ENCODE measurements around the gene ANAPC1. TPM values are rescaled to one million over a fixed set of nuclear protein-coding genes. Genes with fewer than 3 reads are reported as not detected.

Gene ANAPC1
- total RNA-seq, 2 experiments from 2014 or later, result 34.0 to 39.5 TPM

DNA sequence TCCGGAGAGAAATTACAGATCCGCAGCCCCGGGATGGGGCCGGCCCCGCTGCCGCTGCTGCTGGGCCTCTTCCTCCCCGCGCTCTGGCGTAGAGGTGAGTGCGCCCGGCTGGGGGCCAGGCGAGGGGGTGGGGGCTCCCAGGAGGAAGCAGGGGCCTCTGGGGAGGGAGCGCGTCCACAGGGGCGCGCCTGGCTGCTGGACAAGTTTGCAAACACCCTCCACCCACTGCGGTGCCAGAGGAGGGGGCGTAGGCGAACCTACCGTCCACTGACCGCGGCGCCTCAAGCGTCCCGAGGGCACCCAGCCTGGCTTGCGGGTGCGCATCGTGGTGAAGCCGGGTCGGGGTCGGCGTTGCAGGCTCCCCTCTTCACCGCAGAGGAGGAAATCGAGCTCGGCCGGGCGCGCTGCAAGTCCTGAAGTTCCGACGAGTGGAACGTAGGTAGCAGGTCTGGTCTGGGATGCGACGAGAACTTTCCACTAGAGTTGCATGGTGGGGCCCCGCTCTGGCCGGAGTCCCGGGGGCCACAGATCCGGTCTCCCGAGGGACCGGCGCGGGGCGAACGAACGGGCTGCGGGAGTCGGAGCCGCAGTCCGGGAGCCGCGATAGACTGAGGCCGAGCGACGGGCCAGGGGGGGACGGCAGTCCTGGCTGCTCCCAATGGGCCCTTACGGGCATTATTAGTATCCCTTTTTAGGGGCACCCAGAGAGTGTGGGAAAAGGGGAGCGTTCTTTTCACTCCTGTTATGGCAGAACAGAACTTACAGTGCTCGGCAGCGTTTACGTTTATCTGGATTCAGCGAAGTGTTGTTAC, 14.9 kb upstream of the ANAPC1 start:
- Histone ChIP-seq H3K4me3 (ENCODE audit: low read length) (peak overlapping the region; percentile 63), H3K9me3 (ENCODE audit: control insufficient read depth in 1 of 2, insufficient read depth in 1 of 2, low read length in 2 of 2) (peaks cover 0 to 5% of the 10 kb centered on the region in 2 experiments), H3K27me3 (ENCODE audit: control insufficient read depth in 1 of 2, insufficient read depth in 2 of 2, low read length in 2 of 2) (peaks cover 7 to 11% of the 10 kb centered on the region in 2 experiments), H3K4me1 (ENCODE audit: insufficient read depth, low read length) (peaks cover 23% of the 10 kb centered on the region), H3K36me3 (ENCODE audit: insufficient read depth, low read length) (no peaks in the 10 kb centered on the region), H3K27ac (ENCODE audit: low read depth in 1 of 2, low read length in 2 of 2) (no peak overlapping the region)
- Mint-ChIP-seq H3K27me3 (no peaks in the 10 kb centered on the region), H3K27ac (no peak overlapping the region), H3K4me3 (peak overlapping the region; percentile 86), H3K9me3 (no peaks in the 10 kb centered on the region), H3K36me3 (ENCODE audit: low read depth) (no peaks in the 10 kb centered on the region), H3K4me1 (ENCODE audit: low read depth) (peaks cover 23% of the 10 kb centered on the region)
- peak in 8 of 14 experiments; percentile 5 to 45 (median 18) for DNase-seq
- TF ChIP-seq, protein P1, sequence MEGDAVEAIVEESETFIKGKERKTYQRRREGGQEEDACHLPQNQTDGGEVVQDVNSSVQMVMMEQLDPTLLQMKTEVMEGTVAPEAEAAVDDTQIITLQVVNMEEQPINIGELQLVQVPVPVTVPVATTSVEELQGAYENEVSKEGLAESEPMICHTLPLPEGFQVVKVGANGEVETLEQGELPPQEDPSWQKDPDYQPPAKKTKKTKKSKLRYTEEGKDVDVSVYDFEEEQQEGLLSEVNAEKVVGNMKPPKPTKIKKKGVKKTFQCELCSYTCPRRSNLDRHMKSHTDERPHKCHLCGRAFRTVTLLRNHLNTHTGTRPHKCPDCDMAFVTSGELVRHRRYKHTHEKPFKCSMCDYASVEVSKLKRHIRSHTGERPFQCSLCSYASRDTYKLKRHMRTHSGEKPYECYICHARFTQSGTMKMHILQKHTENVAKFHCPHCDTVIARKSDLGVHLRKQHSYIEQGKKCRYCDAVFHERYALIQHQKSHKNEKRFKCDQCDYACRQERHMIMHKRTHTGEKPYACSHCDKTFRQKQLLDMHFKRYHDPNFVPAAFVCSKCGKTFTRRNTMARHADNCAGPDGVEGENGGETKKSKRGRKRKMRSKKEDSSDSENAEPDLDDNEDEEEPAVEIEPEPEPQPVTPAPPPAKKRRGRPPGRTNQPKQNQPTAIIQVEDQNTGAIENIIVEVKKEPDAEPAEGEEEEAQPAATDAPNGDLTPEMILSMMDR (IDR thresholded peaks at IDR 0.05), result no peak
- ChIA-PET POLR2A (interaction anchor here (1.3 kb wide), 1 partner anchor 11 kb away, joined by 4 read pairs; no protein-coding TSS in a partner anchor), CTCF (interaction anchor here (1.4 kb wide), 1 partner anchor 11 kb away, joined by 3 read pairs; no protein-coding TSS in a partner anchor)
- intact Hi-C loops (cut with DNase I, micrococcal nuclease), result no loop called here
- peak; percentile 30 for ATAC-seq (ENCODE audit: poor library complexity)

- ATAC-seq (ENCODE audit: poor library complexity) (peak; percentile 84), DNase-seq (peak in 13 of 14 experiments; percentile 22 to 73 (median 45))
- Histone ChIP-seq H3K27me3 (ENCODE audit: control insufficient read depth in 1 of 2, insufficient read depth in 2 of 2, low read length in 2 of 2) (peaks cover 7 to 11% of the 10 kb centered on the region in 2 experiments), H3K9me3 (ENCODE audit: control insufficient read depth in 1 of 2, insufficient read depth in 1 of 2, low read length in 2 of 2) (peaks cover 0 to 5% of the 10 kb centered on the region in 2 experiments), H3K27ac (ENCODE audit: low read depth in 1 of 2, low read length in 2 of 2) (no peak within 1 kb of the TSS), H3K4me1 (ENCODE audit: insufficient read depth, low read length) (peaks cover 23% of the 10 kb centered on the region), H3K4me3 (ENCODE audit: low read length) (peak within 1 kb of the TSS; percentile 63), H3K36me3 (ENCODE audit: insufficient read depth, low read length) (no peaks in the 10 kb centered on the region)
- H3K4me1 Mint-ChIP-seq (ENCODE audit: low read depth), result peaks cover 23% of the 10 kb centered on the region
- TF ChIP-seq, protein P1 (IDR thresholded peaks at IDR 0.05), result no peak
- no peak within 1 kb of the TSS for H3K27ac Mint-ChIP-seq
- no peaks in the 10 kb centered on the region for H3K9me3 Mint-ChIP-seq
- intact Hi-C loops (cut with DNase I, micrococcal nuclease), result loop anchor here in 1 of 2 experiments (1.0 kb wide), 1 partner anchor 7 kb away; no protein-coding TSS in a partner anchor
- H3K36me3 Mint-ChIP-seq (ENCODE audit: low read depth), result no peaks in the 10 kb centered on the region
- peak within 1 kb of the TSS; percentile 86 for H3K4me3 Mint-ChIP-seq
- ChIA-PET CTCF (no interaction called here), POLR2A (interaction anchor here (1.0 to 1.3 kb wide), 2 partner anchors 10 to 157 kb away, joined by 4 to 6 read pairs; partner anchors contain the start of gene TMEM87B)
- H3K27me3 Mint-ChIP-seq, result no peaks in the 10 kb centered on the region
Observed at GRCh38 chr2:111897924-111898702, 14.1 kb upstream of the ANAPC1 start, which contains the start of gene MERTK. Gene MERTK, plus strand, starts transcription at chr2:111898607. Its CDS starts 129 bp downstream, at chr2:111898736.

- Histone ChIP-seq H3K27ac (ENCODE audit: low read depth in 1 of 2, low read length in 2 of 2) (no peak overlapping the region), H3K4me1 (ENCODE audit: insufficient read depth, low read length) (peaks cover 23% of the 10 kb centered on the region), H3K9me3 (ENCODE audit: control insufficient read depth in 1 of 2, insufficient read depth in 1 of 2, low read length in 2 of 2) (peaks cover 0 to 5% of the 10 kb centered on the region in 2 experiments), H3K4me3 (ENCODE audit: low read length) (peak overlapping the region; percentile 58), H3K27me3 (ENCODE audit: control insufficient read depth in 1 of 2, insufficient read depth in 2 of 2, low read length in 2 of 2) (peaks cover 7 to 11% of the 10 kb centered on the region in 2 experiments), H3K36me3 (ENCODE audit: insufficient read depth, low read length) (no peaks in the 10 kb centered on the region)
- Mint-ChIP-seq H3K27ac (no peak overlapping the region), H3K27me3 (no peaks in the 10 kb centered on the region), H3K36me3 (ENCODE audit: low read depth) (no peaks in the 10 kb centered on the region), H3K4me3 (peak overlapping the region; percentile 86), H3K4me1 (ENCODE audit: low read depth) (peaks cover 23% of the 10 kb centered on the region), H3K9me3 (no peaks in the 10 kb centered on the region)
- POLR2A ChIA-PET, result interaction anchor here (1.0 to 1.3 kb wide), 2 partner anchors 10 to 157 kb away, joined by 4 to 6 read pairs; partner anchors contain the start of gene TMEM87B
- DNase-seq (no peak), ATAC-seq (ENCODE audit: poor library complexity) (no peak)
- intact Hi-C loops (cut with DNase I, micrococcal nuclease), result loop anchor here in 1 of 2 experiments (1.0 kb wide), 1 partner anchor 8 kb away; no protein-coding TSS in a partner anchor
- TF ChIP-seq, protein P1 (IDR thresholded peaks at IDR 0.05), result peak; percentile 23
- CTCF ChIA-PET, result no interaction called here
Observed at GRCh38 chr2:111897630-111897923, 13.6 kb upstream of the ANAPC1 start.

Data from CD4-positive, alpha-beta T cell (primary cell).